IMR-90 (cell line): ENCODE results near the gene TENM4. TPM values are rescaled to one million over a fixed set of nuclear protein-coding genes. Genes with fewer than 3 reads are reported as not detected.

ENCODE experiments used
- ATAC-seq: fragments of 200-7000 bp; cut with Tn5 transposase; 2 replicates; pipeline ENCODE4 v1.9.1; 2020; ENCODE audit warnings: low read depth, mild to moderate bottlenecking, moderate library complexity
- BruUV-seq: library from RNA; stranded (reverse); fragments of 400-500 nt; replicated peaks from 2 replicates; lab custom pipeline; 2021; lab: Mats Ljungman, UMichigan
- CTCF ChIA-PET: fragments of 300-600 bp; formaldehyde crosslinking; extraction: SDS; loops from one replicate; lab custom pipeline; 2021; ENCODE audit warnings: antibody characterized with exemption; lab: Yijun Ruan, JAX
- POLR2A ChIA-PET: fragments of 300-600 bp; sonication (Branson Sonifier 250); formaldehyde crosslinking; loops from one replicate; lab custom pipeline; 2022; ENCODE audit warnings: antibody characterized with exemption; ENCODE audit not compliant: unreplicated experiment; lab: Charles Lee
- DNase-seq: peaks from one replicate; pipeline ENCODE4 v3.0.0; 2013
- H2AFZ ChIP-seq: replicated peaks from 2 replicates; pipeline ENCODE3; 2013; ENCODE audit warnings: low read length, mild to moderate bottlenecking; ENCODE audit not compliant: poor library complexity
- H2AK5ac ChIP-seq: 2 replicates; pipeline ENCODE4 v1.6.1; 2013; ENCODE audit warnings: low read depth, low read length, inconsistent platforms
- H2AK9ac ChIP-seq: replicated peaks from 2 replicates; pipeline ENCODE3; 2013; ENCODE audit warnings: mild to moderate bottlenecking, low read depth, low read length, moderate library complexity; ENCODE audit not compliant: poor library complexity
- H2BK120ac ChIP-seq: 2 replicates; pipeline ENCODE4 v1.6.1; 2013; ENCODE audit warnings: low read depth, low read length, inconsistent platforms
- H2BK15ac ChIP-seq: 3 replicates; pipeline ENCODE4 v1.6.1; 2013; ENCODE audit warnings: low read depth, low read length, inconsistent platforms
- H2BK20ac ChIP-seq: 2 replicates; pipeline ENCODE4 v1.6.1; 2013; ENCODE audit warnings: low read depth, mild to moderate bottlenecking, inconsistent platforms, low read length, moderate library complexity
- H2BK5ac ChIP-seq: 2 replicates; pipeline ENCODE4 v1.6.1; 2013; ENCODE audit warnings: mild to moderate bottlenecking, low read depth, low read length, inconsistent platforms; ENCODE audit not compliant: poor library complexity, severe bottlenecking
- H3K14ac ChIP-seq: replicated peaks from 2 replicates; pipeline ENCODE4 v1.6.1; 2013; ENCODE audit warnings: low read depth, low read length, inconsistent platforms
- H3K18ac ChIP-seq: 2 replicates; pipeline ENCODE4 v1.6.1; 2013; ENCODE audit warnings: low read depth, low read length, control low read depth
- H3K23ac ChIP-seq: 2 replicates; pipeline ENCODE4 v1.6.1; 2013; ENCODE audit warnings: low read depth, low read length, inconsistent platforms
- H3K27ac ChIP-seq: 2 replicates; pipeline ENCODE4 v1.5.1; 2013; ENCODE audit warnings: mild to moderate bottlenecking, control low read depth, low read length; ENCODE audit not compliant: insufficient read depth
- H3K27me3 ChIP-seq: 2 replicates; pipeline ENCODE4 v1.6.1; 2013; ENCODE audit warnings: low read length; ENCODE audit not compliant: control insufficient read depth, insufficient read depth
- H3K36me3 ChIP-seq: 2 replicates; pipeline ENCODE4 v1.6.1; 2013; ENCODE audit warnings: low read length, mixed read lengths; ENCODE audit not compliant: control insufficient read depth, insufficient read depth
- H3K4ac ChIP-seq: 2 replicates; pipeline ENCODE4 v1.6.1; 2013; ENCODE audit warnings: low read depth, low read length, inconsistent platforms
- H3K4me1 ChIP-seq: 2 replicates; pipeline ENCODE4 v1.6.1; 2013; ENCODE audit warnings: low read length, mixed read lengths; ENCODE audit not compliant: control insufficient read depth, insufficient read depth
- H3K4me2 ChIP-seq: 2 replicates; pipeline ENCODE4 v1.6.1; 2013; ENCODE audit warnings: low read depth, mild to moderate bottlenecking, control low read depth, low read length, moderate library complexity
- H3K4me3 ChIP-seq: 2 replicates; pipeline ENCODE4 v1.5.1; 2013; ENCODE audit warnings: low read depth, mild to moderate bottlenecking, control low read depth, low read length, moderate library complexity; ENCODE audit not compliant: insufficient read depth
- H3K56ac ChIP-seq: 2 replicates; pipeline ENCODE4 v1.6.1; 2013; ENCODE audit warnings: low read length, inconsistent platforms; ENCODE audit not compliant: insufficient read depth; ENCODE audit errors: extremely low read depth
- H3K79me1 ChIP-seq, 2 experiments: 2 replicates each; pipeline ENCODE4 v1.6.1; 2013; ENCODE audit warnings: low read length in 2 of 2, inconsistent platforms in 1 of 2, low read depth in 1 of 2
- H3K9ac ChIP-seq: 2 replicates; pipeline ENCODE4 v1.6.1; 2013; ENCODE audit warnings: low read depth, low read length, control low read depth
- H3K9me1 ChIP-seq: 2 replicates; pipeline ENCODE4 v1.6.1; 2013; ENCODE audit warnings: low read length, inconsistent platforms; ENCODE audit not compliant: insufficient read depth
- H3K9me3 ChIP-seq: 2 replicates; pipeline ENCODE4 v1.6.1; 2013; ENCODE audit warnings: low read length; ENCODE audit not compliant: control insufficient read depth, insufficient read depth
- H4K20me1 ChIP-seq: 2 replicates; pipeline ENCODE4 v1.6.1; 2013; ENCODE audit warnings: low read length, inconsistent platforms; ENCODE audit not compliant: insufficient read depth
- H4K5ac ChIP-seq: 2 replicates; pipeline ENCODE4 v1.6.1; 2013; ENCODE audit warnings: mild to moderate bottlenecking, low read depth, low read length, control low read depth
- H4K8ac ChIP-seq, 2 experiments: 2 replicates each; pipeline ENCODE4 v1.6.1; 2013; ENCODE audit warnings: low read depth in 2 of 2, low read length in 2 of 2, control low read depth in 1 of 2, inconsistent platforms in 1 of 2
- H4K91ac ChIP-seq: 2 replicates; pipeline ENCODE4 v1.6.1; 2013; ENCODE audit warnings: low read depth, low read length, inconsistent platforms; ENCODE audit not compliant: insufficient read depth
- CEBPB ChIP-seq: IDR thresholded peaks from 2 replicates; pipeline ENCODE4 v1.6.1; 2012; ENCODE audit warnings: low read depth, low read length, improper control_type of control experiment
- POLR2A ChIP-seq: IDR thresholded peaks from 2 replicates; pipeline ENCODE4 v1.6.1; 2012; ENCODE audit warnings: mild to moderate bottlenecking, low read depth, low read length
- WGBS, 2 experiments: methylation state at CpG; one replicate each; pipeline versions ENCODE4 v1.1.5 to v1.1.7; 2013; ENCODE audit warnings: missing lambda C conversion rate in 2 of 2; ENCODE audit not compliant: insufficient read length in 1 of 2; ENCODE audit errors: extremely low coverage in 2 of 2; 5-methylcytosine and 5-hydroxymethylcytosine counted together
- dilution Hi-C: fragments of 300-500 bp; cut with HindIII; formaldehyde crosslinking; loops from one replicate; pipeline ENCODE4 v1.14.3; 2018; ENCODE audit warnings: low sequenced_read_pairs; ENCODE audit not compliant: unreplicated experiment
- in situ Hi-C: fragments of 300-500 bp; cut with MboI; formaldehyde crosslinking; loops from 3 replicates; pipeline ENCODE4 v1.14.3; 2019; ENCODE audit warnings: low sequenced_read_pairs, inconsistent platforms, mixed read lengths
- intact Hi-C: fragments of 100-400 bp; cut with micrococcal nuclease; formaldehyde crosslinking; loops from 2 replicates; pipeline ENCODE4 v1.10.0; 2022
- polyA plus RNA-seq, 3 experiments: library from polyadenylated mRNA; depleted of rRNA; stranded (reverse); fragments of >200 nt; gene quantifications; 2 replicates each; pipeline ENCODE4 v1.2.3, GENCODE V29; 2012; ENCODE audit warnings: low replicate concordance in 1 of 3
- total RNA-seq: library from RNA; depleted of rRNA; stranded (reverse); fragments of >200 nt; gene quantifications from 2 replicates; pipeline ENCODE4 v1.2.3, GENCODE V29; 2012

The TENM4 gene
- total and polyA plus RNA-seq, 2 of the 4 experiments (the other 2 are of a cell fraction), result 7.4 to 9.0 TPM

GRCh38 chr11:79432138-79432537, 8.7 kb downstream of the TENM4 start:
- Histone ChIP-seq H4K8ac (no peak overlapping the region), H2AK5ac (no peak overlapping the region), H2BK20ac (no peak overlapping the region), H3K79me1 (peaks cover 13 to 65% of the 10 kb centered on the region in 2 experiments), H3K18ac (no peak overlapping the region; the same call in 1 of the 2 replicates), H3K4ac (no peak overlapping the region), H3K4me2 (no peak overlapping the region), H2BK15ac (no peak overlapping the region; the same call in 2 of the 3 replicates), H3K14ac (no peak overlapping the region), H2BK120ac (no peak overlapping the region), H3K27ac (no peak overlapping the region), H3K9me3 (no peaks in the 10 kb centered on the region), H3K9ac (no peak overlapping the region), H3K27me3 (no peaks in the 10 kb centered on the region), H2BK5ac (no peak overlapping the region), H3K36me3 (no peaks in the 10 kb centered on the region), H2AFZ (no peak overlapping the region), H3K4me1 (peaks cover 13% of the 10 kb centered on the region), H4K91ac (no peak overlapping the region), H3K56ac (no peak overlapping the region), H3K23ac (no peak overlapping the region), H2AK9ac (no peak overlapping the region), H4K5ac (no peak overlapping the region), H3K9me1 (peaks cover 10% of the 10 kb centered on the region), H3K4me3 (no peak overlapping the region), H4K20me1 (no peaks in the 10 kb centered on the region)
- ATAC-seq (no peak), DNase-seq (no peak)
- intact Hi-C loops (loop anchor here (10.0 kb wide), 1 partner anchor 327 kb away; no protein-coding TSS in a partner anchor), in situ Hi-C loops (loop anchor here (10.0 kb wide), 1 partner anchor 337 kb away; no protein-coding TSS in a partner anchor), dilution Hi-C loops (no loop called here)
- CTCF ChIA-PET, result interaction anchor here (0.6 to 1.2 kb wide), 3 partner anchors 8 to 98 kb away, joined by 3 read pairs; no protein-coding TSS in a partner anchor
- TF ChIP-seq POLR2A (no peak), CEBPB (0 out of 2 replicates have a peak, but pooled peaks have one; percentile 6)
- BruUV-seq, result no TSS peak
- no CpG with 5 or more reads among the region's 2 CpGs for WGBS, 2 experiments
- POLR2A ChIA-PET, result no interaction called here
